OCI-LY1 (cell line): Measurements from ENCODE around the gene CALHM2.
"Not testable (repeated sequence)": the region's sequence is repeated elsewhere in the genome, so short reads cannot be mapped to it uniquely, and the experiment has no call there.

Experiments
- H2AFZ ChIP-seq: fragments of 200-600 bp; sonication (generic), shearing (Covaris generic); 2 replicates; pipeline ENCODE4 v1.6.0; 2014; ENCODE audit warnings: antibody characterized with exemption, mild to moderate bottlenecking, low read length
- H3F3A ChIP-seq: fragments of 200-600 bp; sonication (generic), shearing (Covaris generic); 2 replicates; pipeline ENCODE4 v1.6.0; 2014; ENCODE audit warnings: mild to moderate bottlenecking, antibody characterized with exemption, low read length, moderate library complexity; ENCODE audit not compliant: insufficient read depth
- H3K27ac ChIP-seq: fragments of 200-600 bp; sonication (generic); 2 replicates; pipeline ENCODE4 v1.5.1; 2014; ENCODE audit warnings: low read length, mixed run types, mild to moderate bottlenecking, low read depth; ENCODE audit not compliant: poor library complexity, severe bottlenecking
- H3K27me3 ChIP-seq: fragments of 200-600 bp; sonication (generic); 2 replicates; pipeline ENCODE4 v1.6.0; 2014; ENCODE audit warnings: antibody characterized with exemption, mild to moderate bottlenecking, low read length, moderate library complexity; ENCODE audit not compliant: insufficient read depth
- H3K36me3 ChIP-seq: fragments of 200-600 bp; sonication (generic); 2 replicates; pipeline ENCODE4 v1.6.1; 2014; ENCODE audit warnings: mild to moderate bottlenecking, antibody characterized with exemption, low read length, moderate library complexity, mixed read lengths; ENCODE audit not compliant: insufficient read depth
- H3K4me1 ChIP-seq: fragments of 200-600 bp; sonication (generic); 2 replicates; pipeline ENCODE4 v1.5.1; 2014; ENCODE audit warnings: mild to moderate bottlenecking, low read length, moderate library complexity; ENCODE audit not compliant: insufficient read depth, severe bottlenecking
- H3K4me2 ChIP-seq: fragments of 200-600 bp; sonication (generic), shearing (Covaris generic); 2 replicates; pipeline ENCODE4 v1.6.1; 2014; ENCODE audit warnings: low read length
- H3K4me3 ChIP-seq: fragments of 200-600 bp; sonication (generic); 2 replicates; pipeline ENCODE4 v1.5.1; 2014; ENCODE audit warnings: low read length, low read depth, mild to moderate bottlenecking, mixed read lengths; ENCODE audit not compliant: poor library complexity, severe bottlenecking
- H3K79me2 ChIP-seq: fragments of 200-600 bp; shearing (Covaris generic); 2 replicates; pipeline ENCODE4 v1.6.1; 2016; ENCODE audit warnings: mixed run types, low read length, mixed read lengths; ENCODE audit not compliant: insufficient read depth
- H3K9ac ChIP-seq: fragments of 200-600 bp; sonication (generic), shearing (Covaris generic); 2 replicates; pipeline ENCODE4 v1.6.1; 2014; ENCODE audit warnings: mild to moderate bottlenecking, low read length, mixed read lengths
- H3K9me2 ChIP-seq: fragments of 200-600 bp; sonication (generic), shearing (Covaris generic); 2 replicates; pipeline ENCODE4 v1.6.1; 2014; ENCODE audit warnings: low read depth, mild to moderate bottlenecking, low read length, mixed read lengths
- H3K9me3 ChIP-seq: fragments of 200-600 bp; shearing (Covaris generic); 2 replicates; pipeline ENCODE4 v1.6.1; 2014; ENCODE audit warnings: low read length, mixed read lengths
- H4K20me1 ChIP-seq: fragments of 200-600 bp; sonication (generic), shearing (Covaris generic); 2 replicates; pipeline ENCODE4 v1.6.0; 2016; ENCODE audit warnings: mild to moderate bottlenecking, low read length; ENCODE audit not compliant: insufficient read depth
- EZH2 ChIP-seq: fragments of 200-600 bp; sonication (generic), shearing (Covaris generic); IDR thresholded peaks from 2 replicates; pipeline ENCODE4 v1.8.0; 2017; ENCODE audit warnings: borderline replicate concordance, mixed run types, mild to moderate bottlenecking, antibody characterized with exemption, low read length, moderate library complexity, mixed read lengths
- TF ChIP-seq, protein P1 (sequence below): fragments of 200-600 bp; sonication (generic), shearing (Covaris generic); IDR thresholded peaks from 2 replicates; pipeline ENCODE4 v1.5.1; 2017; ENCODE audit warnings: mild to moderate bottlenecking, antibody characterized with exemption, low read length, moderate library complexity, mixed read lengths

The CALHM2 gene

DNA sequence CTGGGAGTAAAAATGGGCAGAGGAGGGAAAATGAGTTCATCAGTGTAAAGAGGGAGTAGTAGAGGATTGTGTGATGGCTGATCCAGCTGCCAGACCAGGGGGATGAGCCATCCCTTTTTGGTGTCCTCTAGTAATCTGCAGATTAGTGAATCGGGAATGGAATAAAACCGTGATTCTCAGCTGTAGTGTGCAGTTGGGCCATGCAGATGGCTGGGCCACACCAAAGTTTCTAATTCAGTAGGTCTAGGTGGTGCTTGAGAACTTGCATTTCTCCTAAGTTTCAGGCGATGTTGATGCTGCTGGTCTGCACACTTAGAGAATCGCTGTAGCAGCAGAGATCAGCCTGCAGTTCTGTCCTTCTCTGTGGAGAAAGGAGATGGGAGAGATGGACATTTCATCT lies 33.1 kb downstream of the CALHM2 start:
- no peaks in the 10 kb centered on the region for H3K4me1 ChIP-seq
- no peaks in the 10 kb centered on the region for H4K20me1 ChIP-seq
- no peak overlapping the region for H3K4me2 ChIP-seq
- peaks cover 92% of the 10 kb centered on the region for H3K36me3 ChIP-seq
- H3K9me2 ChIP-seq = no peaks in the 10 kb centered on the region
- no peak overlapping the region for H3K4me3 ChIP-seq
- no peaks in the 10 kb centered on the region for H3K9me3 ChIP-seq
- no peaks in the 10 kb centered on the region for H3K27me3 ChIP-seq
- no peaks in the 10 kb centered on the region for H3K79me2 ChIP-seq
- no peak overlapping the region for H3K9ac ChIP-seq
- no peak overlapping the region for H2AFZ ChIP-seq
- no peaks in the 10 kb centered on the region for H3F3A ChIP-seq
- H3K27ac ChIP-seq = no peak overlapping the region
- TF ChIP-seq EZH2 = no peak

DNA sequence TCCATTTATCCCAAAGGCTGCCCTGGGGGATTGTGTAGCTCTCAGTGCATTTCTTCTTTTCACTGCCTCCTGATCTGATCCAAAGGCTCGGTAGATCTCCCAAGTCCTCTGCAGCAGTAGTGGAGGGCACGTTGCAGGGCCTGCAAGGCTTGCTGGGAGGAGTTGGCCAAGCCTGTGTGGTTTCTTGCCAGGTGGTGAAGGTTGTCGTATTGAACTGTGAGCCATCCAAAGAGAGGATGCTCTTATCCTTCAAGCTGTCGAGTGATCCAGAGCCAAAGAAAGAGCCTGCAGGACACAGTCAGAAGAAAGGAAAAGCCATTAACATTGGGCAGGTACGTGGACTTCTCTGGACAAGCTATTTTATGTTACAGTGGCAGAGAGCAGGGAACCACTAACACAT lies 34.6 kb downstream of the CALHM2 start:
- Histone ChIP-seq H2AFZ (no peak overlapping the region), H3K4me3 (no peak overlapping the region), H3K36me3 (peaks cover 92% of the 10 kb centered on the region), H3K27ac (no peak overlapping the region), H3K4me1 (no peaks in the 10 kb centered on the region), H3K4me2 (no peak overlapping the region), H3K9ac (no peak overlapping the region), H3K9me3 (no peaks in the 10 kb centered on the region), H3K9me2 (no peaks in the 10 kb centered on the region), H3K27me3 (no peaks in the 10 kb centered on the region), H3F3A (no peaks in the 10 kb centered on the region), H3K79me2 (no peaks in the 10 kb centered on the region), H4K20me1 (no peaks in the 10 kb centered on the region)
- no peak for TF ChIP-seq EZH2
- TF ChIP-seq, protein P1, sequence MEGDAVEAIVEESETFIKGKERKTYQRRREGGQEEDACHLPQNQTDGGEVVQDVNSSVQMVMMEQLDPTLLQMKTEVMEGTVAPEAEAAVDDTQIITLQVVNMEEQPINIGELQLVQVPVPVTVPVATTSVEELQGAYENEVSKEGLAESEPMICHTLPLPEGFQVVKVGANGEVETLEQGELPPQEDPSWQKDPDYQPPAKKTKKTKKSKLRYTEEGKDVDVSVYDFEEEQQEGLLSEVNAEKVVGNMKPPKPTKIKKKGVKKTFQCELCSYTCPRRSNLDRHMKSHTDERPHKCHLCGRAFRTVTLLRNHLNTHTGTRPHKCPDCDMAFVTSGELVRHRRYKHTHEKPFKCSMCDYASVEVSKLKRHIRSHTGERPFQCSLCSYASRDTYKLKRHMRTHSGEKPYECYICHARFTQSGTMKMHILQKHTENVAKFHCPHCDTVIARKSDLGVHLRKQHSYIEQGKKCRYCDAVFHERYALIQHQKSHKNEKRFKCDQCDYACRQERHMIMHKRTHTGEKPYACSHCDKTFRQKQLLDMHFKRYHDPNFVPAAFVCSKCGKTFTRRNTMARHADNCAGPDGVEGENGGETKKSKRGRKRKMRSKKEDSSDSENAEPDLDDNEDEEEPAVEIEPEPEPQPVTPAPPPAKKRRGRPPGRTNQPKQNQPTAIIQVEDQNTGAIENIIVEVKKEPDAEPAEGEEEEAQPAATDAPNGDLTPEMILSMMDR = no peak

DNA sequence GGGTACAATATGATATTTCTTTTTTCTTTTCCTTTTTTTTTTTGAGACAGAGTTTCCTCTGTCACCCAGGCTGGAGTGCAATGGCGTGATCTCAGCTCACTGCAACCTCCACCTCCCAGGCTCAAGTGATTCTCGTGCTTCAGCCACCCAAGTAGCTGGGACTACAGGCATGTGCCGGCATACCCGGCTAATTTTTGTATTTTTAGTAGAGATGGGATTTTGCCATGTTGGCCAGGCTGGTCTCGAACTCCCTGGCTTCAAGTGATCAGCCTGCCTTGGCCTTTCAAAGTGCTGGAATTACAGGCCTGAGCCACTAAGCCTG lies 35.1 kb downstream of the CALHM2 start:
- H3F3A ChIP-seq, H3K79me2 ChIP-seq, H3K9me2 ChIP-seq, H4K20me1 ChIP-seq, H3K27me3 ChIP-seq, H3K4me3 ChIP-seq, H3K4me2 ChIP-seq, H3K9me3 ChIP-seq, H3K9ac ChIP-seq, H3K27ac ChIP-seq, H3K4me1 ChIP-seq, H2AFZ ChIP-seq: not testable (repeated sequence)
- H3K36me3 ChIP-seq = peaks cover 88% of the 10 kb centered on the region

DNA sequence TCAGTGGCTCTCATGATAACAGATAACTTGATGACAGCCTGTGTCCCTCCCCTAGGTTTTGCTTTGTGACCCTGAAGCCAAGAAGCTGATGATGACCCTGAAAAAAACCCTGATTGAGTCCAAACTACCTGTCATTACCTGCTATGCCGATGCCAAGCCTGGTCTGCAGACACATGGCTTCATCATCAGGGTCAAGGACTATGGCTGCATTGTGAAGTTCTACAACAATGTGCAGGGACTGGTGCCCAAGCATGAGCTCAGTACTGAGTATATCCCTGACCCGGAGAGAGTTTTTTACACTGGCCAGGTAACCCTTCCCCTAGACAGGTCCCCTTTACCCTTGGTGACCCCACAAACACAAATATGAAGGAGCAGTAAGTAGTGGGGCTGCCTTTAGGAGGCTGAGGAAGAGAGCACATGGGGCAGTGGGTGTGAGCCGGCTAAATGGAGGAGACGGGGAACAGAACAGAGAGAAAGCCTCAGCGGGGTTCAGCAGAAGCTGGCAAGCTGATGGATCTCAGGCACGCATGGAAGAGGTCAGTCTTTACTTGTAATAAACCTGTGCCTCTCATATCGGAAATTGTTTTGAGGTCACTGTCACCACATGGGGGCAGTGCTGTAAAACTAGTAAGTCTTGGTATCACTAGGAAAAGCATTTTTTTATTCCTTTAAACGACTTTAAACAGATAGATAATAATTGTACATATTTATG lies 35.6 kb downstream of the CALHM2 start:
- no peaks in the 10 kb centered on the region for H3K4me1 ChIP-seq
- no peak overlapping the region for H3K9ac ChIP-seq
- H3K36me3 ChIP-seq = peaks cover 89% of the 10 kb centered on the region
- H3K9me3 ChIP-seq = no peaks in the 10 kb centered on the region
- TF ChIP-seq, protein P1 = peak; percentile 55; the same call in 1 of the 2 replicates
- no peak for TF ChIP-seq EZH2
- H3K4me2 ChIP-seq = no peak overlapping the region
- no peak overlapping the region for H3K4me3 ChIP-seq
- no peaks in the 10 kb centered on the region for H4K20me1 ChIP-seq
- H3K27ac ChIP-seq = no peak overlapping the region
- H3F3A ChIP-seq = no peaks in the 10 kb centered on the region
- no peaks in the 10 kb centered on the region for H3K9me2 ChIP-seq
- H3K79me2 ChIP-seq = no peaks in the 10 kb centered on the region
- H3K27me3 ChIP-seq = no peaks in the 10 kb centered on the region
- H2AFZ ChIP-seq = no peak overlapping the region
